SKM-1 (cell line): ENCODE results near the gene GAPT.
"Not testable (repeated sequence)": the region's sequence is repeated elsewhere in the genome, so short reads cannot be mapped to it uniquely, and the experiment has no call there.

Source experiments
- DNase-seq: peaks from one replicate; lab custom pipeline; 2025; ENCODE audit not compliant: unreplicated experiment; lab: John Stamatoyannopoulos, UW

Gene GAPT

DNA sequence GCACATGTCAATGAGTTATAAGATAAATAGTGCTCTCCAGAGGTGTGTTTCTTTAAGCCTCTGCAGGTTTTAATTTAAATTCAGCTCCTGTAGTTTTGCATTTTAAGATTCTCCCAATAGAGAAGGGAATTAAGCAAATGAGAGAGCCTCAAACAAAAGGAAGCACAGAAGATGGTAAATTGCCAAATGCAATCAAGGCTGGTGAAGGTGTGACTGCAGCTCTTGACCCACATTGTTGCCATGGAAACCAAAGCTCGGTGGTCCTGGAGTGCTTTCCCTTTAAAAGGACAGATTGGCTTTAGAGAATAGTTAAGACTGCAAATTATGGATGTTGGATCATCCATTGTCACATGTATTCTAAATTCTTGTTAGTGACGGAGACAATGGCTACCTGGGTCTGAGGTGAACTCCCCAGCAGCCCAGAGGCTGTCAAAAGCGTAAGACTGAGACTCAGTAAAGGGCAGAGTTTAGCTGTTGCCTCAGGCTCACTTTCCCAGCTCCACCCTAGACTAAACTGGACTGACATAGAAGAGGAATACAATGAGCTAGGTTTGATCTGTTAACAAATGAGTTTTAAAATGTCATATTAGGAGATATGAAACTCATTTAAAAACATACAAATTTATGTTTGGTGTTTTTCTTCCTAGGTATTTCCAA lies 12.3 kb downstream of the GAPT start:
- no peak for DNase-seq

GRCh38 chr5:58504766-58505165 lies 13.5 kb downstream of the GAPT start:
- DNase-seq, result no peak

- no peak for DNase-seq
Measured at GRCh38 chr5:58505502-58505901, 14.3 kb downstream of the GAPT start.

DNA sequence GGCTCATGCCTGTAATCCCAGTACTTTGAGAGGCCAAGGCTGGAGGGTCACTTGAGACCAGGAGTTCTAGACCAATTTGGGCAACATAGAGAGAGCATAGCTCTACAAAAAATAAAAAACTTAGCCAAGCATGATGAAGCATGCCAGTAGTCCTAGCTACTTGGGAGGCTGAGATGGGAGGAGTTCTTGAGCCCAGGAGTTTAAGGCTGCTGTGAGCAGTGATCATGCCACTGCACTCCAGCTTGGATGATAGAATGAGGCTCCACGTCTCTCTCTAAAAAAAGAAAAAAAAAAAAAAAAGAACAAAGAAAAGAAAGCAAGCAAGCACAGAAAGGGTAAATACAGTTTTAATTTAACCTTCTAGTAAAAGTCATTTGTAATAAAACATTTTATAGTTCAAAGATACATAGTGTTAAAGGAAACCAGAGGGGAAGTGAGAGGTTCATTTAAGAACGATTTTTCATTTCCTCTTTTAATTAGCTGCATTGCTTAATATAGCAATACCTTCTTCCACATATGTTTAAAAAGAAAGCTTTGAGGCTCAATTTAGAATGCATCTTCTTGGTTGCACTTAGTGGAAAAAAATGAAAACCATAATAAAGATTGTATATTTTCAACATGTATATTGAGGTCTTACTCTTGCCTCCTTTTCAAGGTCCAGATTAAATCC lies 14.9 kb downstream of the GAPT start:
- DNase-seq, result no peak

GRCh38 chr5:58507715-58508114 lies 16.5 kb downstream of the GAPT start:
- no peak for DNase-seq

DNA sequence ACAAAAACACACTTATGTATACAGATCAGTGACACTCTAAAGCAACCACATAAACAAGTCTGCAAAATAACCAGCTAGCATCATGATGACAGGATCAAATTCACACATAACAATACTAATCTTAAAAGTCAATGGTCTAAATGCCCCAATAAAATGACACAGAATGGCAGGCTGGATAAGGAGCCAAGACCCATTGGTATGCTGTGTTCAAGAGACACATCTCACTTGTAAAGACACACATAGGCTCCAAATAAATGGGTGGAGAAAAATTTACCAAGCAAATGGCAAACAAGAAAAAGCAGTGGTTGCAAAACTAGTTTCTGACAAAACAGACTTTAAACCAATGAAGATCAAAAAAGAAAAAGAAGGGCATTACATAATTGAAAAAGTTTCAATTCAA lies 26.0 kb downstream of the GAPT start:
- no peak for DNase-seq

GRCh38 chr5:58523956-58524355 lies 32.7 kb downstream of the GAPT start:
- DNase-seq, result no peak

DNA sequence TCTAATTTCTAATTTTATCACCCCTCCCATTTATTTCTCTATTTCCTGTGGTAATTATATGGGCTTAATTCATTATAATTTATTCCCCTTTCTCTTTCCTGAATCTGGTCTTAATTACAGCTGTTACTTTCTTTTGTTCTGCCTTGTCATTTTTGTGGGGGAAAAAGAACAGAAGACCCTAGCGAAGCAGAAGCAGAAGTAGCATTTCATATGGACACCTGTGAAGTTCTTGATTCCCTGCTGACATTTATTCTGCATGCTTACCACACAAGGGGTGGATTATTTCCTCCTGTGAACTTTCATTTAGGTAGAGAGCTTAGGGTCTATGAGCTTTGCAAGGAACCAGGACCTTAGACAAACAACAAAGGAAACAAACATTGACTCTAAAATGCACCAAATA lies 33.3 kb downstream of the GAPT start:
- DNase-seq, result no peak

DNA sequence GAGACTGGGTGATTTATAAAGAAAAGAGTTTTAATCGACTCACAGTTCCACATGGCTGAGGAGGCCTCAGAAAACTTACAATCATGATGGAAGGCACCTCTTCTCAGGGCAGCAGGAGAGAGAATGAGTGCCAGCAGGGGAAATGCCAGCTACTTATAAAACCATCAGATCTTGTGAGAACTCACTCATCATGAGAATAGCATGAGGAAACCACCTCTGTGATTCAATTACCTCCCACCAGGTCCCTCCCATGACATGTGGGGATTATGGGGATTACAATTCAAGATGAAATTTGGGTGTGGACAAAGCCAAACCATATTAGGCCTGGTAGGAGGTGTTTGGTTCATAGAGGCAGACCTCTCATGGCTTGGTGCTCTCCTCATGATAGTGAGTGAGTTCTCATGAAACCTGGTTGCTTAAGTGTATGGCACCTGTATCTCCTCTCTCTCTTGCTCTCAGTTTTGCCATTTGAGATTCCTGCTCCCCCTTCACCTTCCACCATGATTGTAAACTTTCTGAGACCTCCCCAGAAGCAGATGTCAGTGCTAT lies 39.8 kb downstream of the GAPT start:
- DNase-seq, result no peak

DNA sequence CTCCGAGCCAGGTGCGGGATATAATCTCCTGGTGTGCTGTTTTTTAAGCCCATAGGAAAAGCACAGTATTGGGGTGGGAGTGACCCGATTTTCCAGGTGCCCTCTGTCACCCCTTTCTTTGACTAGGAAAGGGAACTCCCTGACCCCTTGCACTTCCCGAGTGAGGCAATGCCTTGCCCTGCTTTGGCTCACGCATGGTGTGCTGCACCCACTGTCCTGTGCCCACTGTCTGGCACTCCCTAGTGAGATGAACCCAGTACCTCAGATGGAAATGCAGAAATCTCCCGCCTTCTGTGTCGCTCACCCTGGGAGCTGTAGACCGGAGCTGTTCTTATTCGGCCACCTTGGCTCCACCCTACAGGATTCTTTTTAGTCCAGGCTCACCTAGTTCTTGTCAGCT lies 50.7 kb downstream of the GAPT start:
- not testable (repeated sequence) for DNase-seq

DNA sequence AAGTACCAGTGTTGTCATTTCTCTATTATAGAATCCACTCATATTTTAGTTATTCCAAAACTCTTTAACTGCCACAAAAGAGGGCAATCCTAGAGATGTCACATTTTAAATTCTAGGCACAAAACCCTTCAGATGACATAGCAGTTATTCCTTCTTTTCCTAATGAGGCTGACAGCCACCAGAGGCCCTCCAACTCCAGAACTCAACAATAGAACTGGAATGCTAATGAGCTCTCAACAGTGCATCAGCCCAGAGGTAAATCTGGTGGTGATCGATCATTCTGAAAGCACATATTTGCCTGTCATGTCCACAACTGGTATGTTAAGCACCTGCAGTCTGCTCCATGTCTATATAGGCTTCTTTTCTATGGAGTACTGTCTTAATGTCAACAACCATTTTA lies 51.5 kb downstream of the GAPT start:
- DNase-seq, result no peak

DNA sequence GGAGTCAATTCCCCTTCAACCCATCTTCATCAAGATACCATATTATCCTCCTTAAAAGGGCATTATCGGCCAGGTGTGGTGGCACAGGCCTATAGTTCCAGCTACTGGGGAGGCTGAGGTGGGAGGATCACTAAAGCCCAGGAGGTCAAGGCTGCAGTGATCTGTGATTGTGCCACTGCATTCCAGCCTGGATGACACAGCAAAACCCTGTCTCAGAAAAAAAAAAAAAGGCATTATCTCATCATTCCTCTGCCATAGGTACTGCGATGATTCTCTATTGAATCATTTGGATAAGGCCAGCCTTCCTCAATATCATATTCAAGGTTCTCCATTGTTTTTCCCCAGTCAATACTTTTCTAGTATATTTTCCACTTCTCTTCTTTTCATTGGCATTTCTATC lies 52.5 kb downstream of the GAPT start:
- no peak for DNase-seq

- DNase-seq, result peak; percentile 94
Measured at GRCh38 chr5:58544195-58544594, 53.0 kb downstream of the GAPT start.

- DNase-seq, result no peak
Measured at GRCh38 chr5:58544926-58545325, 53.7 kb downstream of the GAPT start.

GRCh38 chr5:58545912-58546311 lies 54.7 kb downstream of the GAPT start:
- DNase-seq, result peak; percentile 83
